ENCODE results near the gene PPP1R9A.

GRCh38 chr7:95011995-95012394 lies 104.6 kb downstream of the PPP1R9A start:
- TF ChIP-seq CTCF (conservative IDR thresholded peaks at IDR 0.05; ENCODE audit: low read length) (no peak), EZH2phosphoT487 (IDR thresholded peaks at IDR 0.05; ENCODE audit: borderline replicate concordance) (no peak)
